ENCODE results near the gene TCP1. TPM values are rescaled to one million over a fixed set of nuclear protein-coding genes. Genes with fewer than 3 reads are reported as not detected.
A peak's percentile ranks its signal among the peaks of the same experiment; 100 is the strongest.

The TCP1 gene
- total and polyA plus RNA-seq, 2 experiments from 2014 or later, result 130 to 164 TPM

- peaks cover 21% of the 10 kb centered on the region for H3K36me3 ChIP-seq
- no peak for TF ChIP-seq CTCF (IDR thresholded peaks at IDR 0.05; ENCODE audit: low read depth, low read length)
- peak overlapping the region; percentile 99 for H3K4me3 ChIP-seq
- no peaks in the 10 kb centered on the region for H3K9me3 ChIP-seq (ENCODE audit: low read depth)
- peak overlapping the region; percentile 98 for H3K27ac ChIP-seq
- peak in 1 of 2 donors; percentile 3 for DNase-seq (ENCODE audit: low read depth in 1 of 2, low spot score in 1 of 2)
- peaks cover 17% of the 10 kb centered on the region for H3K4me1 ChIP-seq (ENCODE audit: low read depth)
- no peaks in the 10 kb centered on the region for H3K27me3 ChIP-seq
Observed at GRCh38 chr6:159790956-159791598, 1.7 kb upstream of the TCP1 start.

DNA sequence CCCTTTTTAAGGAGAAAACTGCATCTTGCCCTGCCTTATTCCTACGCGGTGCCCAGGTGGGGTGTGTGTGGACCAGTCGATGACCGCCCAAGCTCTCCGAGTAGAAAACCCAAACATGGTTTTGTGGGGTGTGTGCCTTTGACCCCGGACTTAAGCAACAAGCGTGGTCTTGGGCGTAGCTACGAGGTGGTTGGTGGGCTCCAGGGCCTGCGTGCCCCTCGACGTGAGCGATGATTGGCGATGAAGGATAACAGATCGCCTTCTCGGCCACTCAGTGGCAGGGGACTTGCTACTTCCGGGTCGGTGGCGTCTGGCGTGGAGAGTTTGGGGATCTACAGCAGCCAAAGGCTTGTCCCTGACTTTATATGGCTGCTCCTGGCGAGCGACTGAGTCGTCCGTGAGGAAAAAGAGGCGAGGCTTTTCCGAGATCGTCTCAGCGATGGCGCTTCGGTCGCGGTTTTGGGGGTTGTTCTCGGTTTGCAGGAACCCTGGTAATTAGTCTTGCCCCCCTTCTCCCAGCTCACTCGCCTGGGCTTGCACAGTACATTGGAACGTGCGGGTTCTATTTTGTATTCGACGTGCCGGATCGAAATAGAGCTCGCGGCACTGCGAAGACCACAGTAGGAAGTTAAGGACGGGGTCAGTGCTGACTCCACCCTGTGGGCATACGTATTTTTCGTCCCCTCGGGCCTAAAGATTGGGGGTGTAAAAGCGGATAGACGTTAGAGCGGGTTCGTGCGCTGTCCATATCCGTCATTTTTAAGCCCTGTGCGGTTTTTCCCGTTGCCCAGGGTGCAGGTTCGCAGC, 950 bp upstream of the TCP1 start, which contains the start of gene MRPL18:
Gene MRPL18 (plus strand): TSS at position 319 of the 807 bp plus-strand sequence. CDS start 121 bp downstream, at position 440.
- TF ChIP-seq CTCF (IDR thresholded peaks at IDR 0.05; ENCODE audit: low read depth, low read length), result no peak
- H3K27ac ChIP-seq, result peak within 1 kb of the TSS; percentile 98
- H3K4me3 ChIP-seq, result peak within 1 kb of the TSS; percentile 99
- H3K27me3 ChIP-seq, result no peaks in the 10 kb centered on the region
- H3K36me3 ChIP-seq, result peaks cover 28% of the 10 kb centered on the region
- peak; percentile 97 to 98 for DNase-seq (ENCODE audit: low read depth in 1 of 2, low spot score in 1 of 2)
- no peaks in the 10 kb centered on the region for H3K9me3 ChIP-seq (ENCODE audit: low read depth)
- H3K4me1 ChIP-seq (ENCODE audit: low read depth), result peaks cover 17% of the 10 kb centered on the region

DNA sequence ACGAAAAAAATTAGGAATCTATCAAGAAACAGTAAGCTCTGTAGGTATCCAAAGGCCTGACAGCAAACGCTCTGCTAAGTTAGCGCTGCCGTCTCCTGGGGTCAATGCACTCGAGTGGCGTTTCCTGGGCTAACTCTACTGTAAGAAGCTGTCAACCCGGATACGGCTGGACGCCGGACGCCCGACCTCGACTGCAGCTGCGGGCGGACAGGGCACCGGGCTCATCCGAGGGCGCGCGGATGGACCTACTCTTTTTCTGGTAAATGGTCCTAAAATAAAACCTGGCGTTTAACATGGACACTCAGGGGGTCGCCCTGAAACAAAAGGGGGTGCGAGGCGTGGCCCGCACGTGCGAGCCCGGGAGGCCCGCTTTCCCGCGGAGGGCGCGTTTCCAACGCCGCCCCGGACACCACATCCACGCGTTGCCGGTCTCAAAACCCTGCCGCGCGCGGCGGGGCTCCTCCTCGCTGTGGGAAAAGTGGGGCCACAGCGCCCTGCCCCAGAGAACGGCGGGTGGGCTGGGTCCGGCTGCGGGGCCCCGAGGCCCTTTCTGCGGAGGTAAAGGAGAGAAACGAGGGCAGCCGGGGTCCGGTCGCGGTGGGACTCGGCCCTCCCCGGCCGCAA, 537 bp downstream of the TCP1 start:
- Histone ChIP-seq H3K27me3 (no peaks in the 10 kb centered on the region), H3K9me3 (ENCODE audit: low read depth) (no peaks in the 10 kb centered on the region), H3K4me1 (ENCODE audit: low read depth) (peaks cover 17% of the 10 kb centered on the region), H3K27ac (peak overlapping the region; percentile 87), H3K4me3 (peak overlapping the region; percentile 99), H3K36me3 (peaks cover 43% of the 10 kb centered on the region)
- no peak for TF ChIP-seq CTCF (IDR thresholded peaks at IDR 0.05; ENCODE audit: low read depth, low read length)
- peak; percentile 52 to 79 for DNase-seq (ENCODE audit: low read depth in 1 of 2, low spot score in 1 of 2)

DNA sequence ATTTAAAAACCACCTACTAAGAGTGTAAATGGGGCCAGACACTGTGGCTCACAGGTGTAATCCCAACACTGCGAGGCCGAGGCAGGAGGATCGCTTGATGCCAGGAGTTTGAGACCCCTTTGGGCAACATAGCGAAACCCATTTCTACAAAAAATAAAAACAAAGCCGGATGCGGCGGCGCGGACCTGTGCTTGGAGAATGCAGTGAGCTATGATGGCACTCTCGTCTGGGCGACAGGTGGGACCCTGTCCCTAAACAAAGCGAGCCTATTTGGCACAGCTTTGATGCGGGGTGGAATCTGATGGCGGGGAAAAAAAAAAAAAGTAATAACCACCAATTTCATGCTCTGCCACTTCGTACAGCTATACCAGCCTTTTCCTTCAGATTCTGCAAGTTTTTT, 1.1 kb downstream of the TCP1 start:
- no peaks in the 10 kb centered on the region for H3K27me3 ChIP-seq
- peak overlapping the region; percentile 87 for H3K27ac ChIP-seq
- H3K4me1 ChIP-seq (ENCODE audit: low read depth), result peaks cover 17% of the 10 kb centered on the region
- DNase-seq (ENCODE audit: low read depth in 1 of 2, low spot score in 1 of 2), result no peak
- no peaks in the 10 kb centered on the region for H3K9me3 ChIP-seq (ENCODE audit: low read depth)
- H3K36me3 ChIP-seq, result peaks cover 49% of the 10 kb centered on the region
- peak overlapping the region; percentile 99 for H3K4me3 ChIP-seq
- TF ChIP-seq CTCF (IDR thresholded peaks at IDR 0.05; ENCODE audit: low read depth, low read length), result no peak

GRCh38 chr6:159778542-159779103, 10.8 kb downstream of the TCP1 start:
- Histone ChIP-seq H3K36me3 (peaks cover 82% of the 10 kb centered on the region), H3K27me3 (no peaks in the 10 kb centered on the region), H3K4me3 (no peak overlapping the region), H3K9me3 (ENCODE audit: low read depth) (no peaks in the 10 kb centered on the region), H3K27ac (no peak overlapping the region), H3K4me1 (ENCODE audit: low read depth) (no peaks in the 10 kb centered on the region)
- no peak for TF ChIP-seq CTCF (IDR thresholded peaks at IDR 0.05; ENCODE audit: low read depth, low read length)
- DNase-seq (ENCODE audit: low read depth in 1 of 2, low spot score in 1 of 2), result no peak

Measured in cardiac muscle cell (in vitro differentiated cells and primary cell).